Muscle of arm (tissue), 12 donors: ENCODE data around the gene COL9A1. TPM values are rescaled to one million over a fixed set of nuclear protein-coding genes. Genes with fewer than 3 reads are reported as not detected.

Experiments
- DNase-seq: peaks from one replicate; pipeline ENCODE4 v3.0.0-alpha.2; 2013
- polyA plus RNA-seq, 12 donors: library from polyadenylated mRNA; unstranded; fragments of 120-200 nt; gene quantifications; one replicate each; pipeline ENCODE4 v1.2.1, GENCODE V29; 2013; ENCODE audit not compliant: insufficient read length in 12 of 12

COL9A1 gene
- polyA plus RNA-seq, 12 donors: 4.5 to 11.6 (median 7.2) TPM; not detected in 1

- DNase-seq: no peak
These were observed 68.2 kb downstream of the COL9A1 start for GRCh38 chr6:70234561-70235236.

- no peak for DNase-seq
These were observed 71.6 kb downstream of the COL9A1 start for GRCh38 chr6:70231311-70231710.

GRCh38 chr6:70225055-70225454, 77.8 kb downstream of the COL9A1 start:
- DNase-seq: no peak

- no peak for DNase-seq
These were observed 80.5 kb downstream of the COL9A1 start for GRCh38 chr6:70222439-70222749.

- no peak for DNase-seq
These were observed 81.0 kb downstream of the COL9A1 start for GRCh38 chr6:70221715-70222438.

GRCh38 chr6:70221025-70221714, 81.7 kb downstream of the COL9A1 start:
- DNase-seq: peak; percentile 36

GRCh38 chr6:70219943-70220613, 82.8 kb downstream of the COL9A1 start:
- DNase-seq: no peak

GRCh38 chr6:70216767-70217166, 86.1 kb downstream of the COL9A1 start:
- DNase-seq: no peak

GRCh38 chr6:70215460-70216108, 87.3 kb downstream of the COL9A1 start:
- DNase-seq: no peak

- no peak for DNase-seq
These were observed 92.4 kb downstream of the COL9A1 start for GRCh38 chr6:70210462-70210861.

- no peak for DNase-seq
These were observed 94.6 kb downstream of the COL9A1 start for GRCh38 chr6:70208235-70208790.

GRCh38 chr6:70198785-70199184, 104.1 kb downstream of the COL9A1 start:
- DNase-seq: no peak

- no peak for DNase-seq
These were observed 106.4 kb downstream of the COL9A1 start for GRCh38 chr6:70196531-70196930.

- no peak for DNase-seq
These were observed 108.5 kb downstream of the COL9A1 start for GRCh38 chr6:70194421-70194820.

- no peak for DNase-seq
These were observed 114.7 kb downstream of the COL9A1 start for GRCh38 chr6:70188202-70188601.

- no peak for DNase-seq
These were observed 116.4 kb downstream of the COL9A1 start for GRCh38 chr6:70186461-70186860.

- no peak for DNase-seq
These were observed 118.2 kb downstream of the COL9A1 start for GRCh38 chr6:70184723-70185122.

GRCh38 chr6:70183538-70183937, 119.3 kb downstream of the COL9A1 start:
- DNase-seq: no peak

- no peak for DNase-seq
These were observed 121.8 kb downstream of the COL9A1 start for GRCh38 chr6:70180901-70181599.

GRCh38 chr6:70180183-70180900, 122.5 kb downstream of the COL9A1 start:
- DNase-seq: no peak
